ENCODE results near the gene ECE1.

The ECE1 gene

DNA sequence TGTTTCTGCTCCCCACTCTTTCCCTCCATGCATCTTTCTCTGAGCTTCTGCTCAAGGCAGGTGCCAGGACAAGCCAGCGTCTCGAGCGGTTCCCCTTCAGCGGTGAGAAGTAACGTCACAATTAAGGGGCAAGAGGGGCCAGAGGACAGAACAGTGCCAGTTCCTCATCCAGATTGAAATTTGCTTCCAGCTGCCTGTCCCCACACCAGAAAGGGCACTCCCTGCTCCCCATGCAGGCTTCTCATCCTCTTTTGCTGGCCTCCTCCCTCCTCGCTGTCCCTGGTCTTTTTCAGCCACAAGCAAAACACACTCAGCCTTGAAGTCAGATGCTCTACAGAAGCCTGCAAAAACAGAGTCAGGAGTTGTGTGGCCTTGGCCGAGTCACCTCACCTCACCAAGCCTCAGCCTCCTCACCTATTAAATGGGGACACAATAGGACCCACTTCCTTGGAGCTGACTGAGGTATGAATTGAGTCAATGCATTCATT, 35.0 kb upstream of the ECE1 start:
- DNase-seq = no peak

- no peak for DNase-seq
These were observed 34.3 kb upstream of the ECE1 start for GRCh38 chr1:21324368-21325141.

DNA sequence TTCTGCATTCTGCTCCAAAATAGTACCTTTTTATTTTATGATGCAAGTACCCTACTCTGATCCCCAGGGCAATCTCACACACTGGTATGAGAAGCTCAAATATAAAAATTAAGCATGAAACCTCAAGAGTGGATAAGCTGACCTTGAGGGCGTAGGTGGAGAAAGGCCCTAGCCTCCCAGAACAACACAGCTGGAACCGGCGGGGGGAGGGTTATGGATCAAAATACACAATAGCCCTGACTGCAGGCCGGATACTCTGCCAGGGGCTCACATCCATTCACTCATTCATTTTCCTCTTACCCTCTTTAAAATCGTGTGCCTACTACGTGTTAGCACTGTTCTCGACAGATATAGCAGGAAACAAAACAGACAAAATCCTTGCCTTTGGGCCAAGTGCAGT, 32.8 kb upstream of the ECE1 start:
- DNase-seq = no peak

DNA sequence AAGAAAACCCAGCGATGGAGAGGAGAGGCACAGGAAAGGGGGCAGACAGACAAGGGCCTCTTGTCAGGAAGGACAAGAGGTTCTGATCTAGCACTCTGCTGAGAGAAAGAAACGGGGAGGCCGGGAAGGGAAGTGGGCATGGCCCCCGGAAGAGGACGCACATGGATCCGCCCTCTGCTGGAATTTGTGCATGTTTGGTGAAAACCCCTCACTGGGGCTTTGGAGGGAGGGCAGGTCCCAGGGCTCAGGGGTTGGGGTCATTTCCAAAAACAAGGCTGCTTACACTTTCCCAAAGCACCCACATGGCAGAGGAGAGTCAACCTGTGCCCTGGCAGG, 32.4 kb upstream of the ECE1 start:
- DNase-seq = no peak

- DNase-seq = no peak
These were observed 31.9 kb upstream of the ECE1 start for GRCh38 chr1:21321963-21322680.

DNA sequence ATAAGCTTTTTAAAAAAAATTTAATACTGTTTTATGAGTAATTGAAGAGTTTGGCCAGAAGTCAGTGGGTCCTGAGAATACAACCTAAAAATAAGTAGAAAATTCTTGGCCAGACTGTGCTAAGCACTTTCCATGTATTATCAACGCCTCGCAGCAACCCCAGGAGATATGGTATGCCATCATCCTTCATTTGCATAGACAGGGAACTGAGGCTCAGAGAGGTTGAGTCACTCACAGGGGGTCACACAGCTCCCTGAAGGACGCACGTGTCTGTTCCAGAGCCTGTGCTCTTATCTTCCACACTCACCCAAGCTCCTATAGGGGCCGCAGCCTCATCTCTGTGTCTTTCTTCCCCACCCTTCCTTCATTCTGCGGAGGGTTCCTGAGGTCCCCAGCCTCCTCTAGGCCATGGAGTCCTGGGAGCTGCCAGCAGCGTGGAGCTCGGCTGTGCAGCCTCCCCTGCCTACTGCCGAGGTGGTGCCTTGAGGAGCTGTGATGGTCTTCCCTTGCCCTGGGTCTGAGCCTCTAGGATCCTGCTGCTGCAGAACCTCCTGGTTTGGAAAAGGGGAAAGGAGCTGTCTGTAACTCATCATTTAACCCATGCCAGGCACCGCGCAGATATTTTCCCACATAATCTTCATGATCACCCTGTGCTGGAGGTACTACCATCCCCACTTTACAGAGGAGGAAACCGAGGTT, 30.3 kb upstream of the ECE1 start:
- DNase-seq = no peak

DNA sequence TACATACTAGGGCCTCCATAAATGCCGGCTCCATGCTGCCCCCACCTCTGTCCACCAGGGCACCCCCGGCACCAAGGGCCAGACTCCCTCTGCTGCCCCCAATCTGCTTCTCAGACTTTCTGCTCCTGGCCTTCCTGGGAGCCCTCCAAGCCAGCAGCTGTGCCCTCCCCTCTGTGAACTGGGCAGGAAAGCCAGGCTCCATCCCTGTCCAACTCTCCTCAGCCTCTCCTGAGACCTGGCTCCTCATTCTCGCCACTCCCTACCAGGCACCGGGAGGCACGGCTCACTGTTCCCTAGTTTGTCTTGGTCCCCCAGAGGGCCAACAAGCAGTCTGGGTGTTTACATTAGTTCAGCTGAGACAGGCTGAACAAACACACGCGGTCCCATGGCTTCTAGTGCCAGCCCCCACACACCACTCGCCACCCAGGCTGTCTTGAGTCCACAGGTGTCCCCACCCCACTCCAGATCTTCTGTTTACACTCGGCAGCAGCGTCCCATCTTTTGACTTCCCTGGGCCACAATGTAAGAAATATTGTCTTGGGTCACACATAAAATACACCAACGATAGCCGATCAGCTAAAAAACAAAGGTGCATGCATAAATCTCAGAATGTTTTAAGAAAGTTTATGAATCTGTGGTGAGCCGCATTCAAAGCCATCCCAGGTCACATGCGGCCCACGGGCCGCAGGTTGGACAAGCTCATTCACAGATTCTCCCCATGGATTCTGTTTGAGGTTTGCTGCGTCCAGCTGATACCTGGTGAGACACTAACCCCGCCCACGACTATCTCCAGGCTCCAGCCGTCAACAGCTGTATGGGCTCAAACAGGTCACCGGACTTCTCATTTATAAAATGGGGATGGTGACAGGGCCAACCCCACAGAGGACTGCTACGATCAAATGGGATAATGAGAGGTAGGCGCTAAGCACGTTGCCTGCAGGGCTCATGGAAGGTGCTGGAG, 29.5 kb upstream of the ECE1 start:
- DNase-seq = no peak

DNA sequence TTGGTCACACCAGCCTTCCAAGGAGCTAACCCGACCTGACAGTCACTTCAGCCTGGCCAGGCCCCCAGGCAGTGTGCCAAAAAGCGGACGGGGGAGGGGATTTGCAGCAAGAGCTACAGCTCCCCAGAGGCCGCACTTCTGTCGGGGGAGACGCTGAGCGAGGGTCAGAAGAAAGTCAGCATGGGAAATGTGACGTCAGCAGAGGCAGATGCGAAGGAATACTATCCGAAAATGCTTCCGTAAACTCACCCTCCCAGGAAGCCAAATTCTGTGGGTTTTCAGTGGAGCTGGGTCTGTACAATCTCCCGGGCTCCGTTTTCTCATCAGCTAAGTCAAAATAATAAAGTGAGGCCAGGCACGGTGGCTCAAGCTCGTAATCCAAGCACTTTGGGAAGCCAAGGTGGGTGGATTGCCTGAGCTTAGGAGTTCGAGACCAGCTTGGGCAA, 28.5 kb upstream of the ECE1 start:
- no peak for DNase-seq

DNA sequence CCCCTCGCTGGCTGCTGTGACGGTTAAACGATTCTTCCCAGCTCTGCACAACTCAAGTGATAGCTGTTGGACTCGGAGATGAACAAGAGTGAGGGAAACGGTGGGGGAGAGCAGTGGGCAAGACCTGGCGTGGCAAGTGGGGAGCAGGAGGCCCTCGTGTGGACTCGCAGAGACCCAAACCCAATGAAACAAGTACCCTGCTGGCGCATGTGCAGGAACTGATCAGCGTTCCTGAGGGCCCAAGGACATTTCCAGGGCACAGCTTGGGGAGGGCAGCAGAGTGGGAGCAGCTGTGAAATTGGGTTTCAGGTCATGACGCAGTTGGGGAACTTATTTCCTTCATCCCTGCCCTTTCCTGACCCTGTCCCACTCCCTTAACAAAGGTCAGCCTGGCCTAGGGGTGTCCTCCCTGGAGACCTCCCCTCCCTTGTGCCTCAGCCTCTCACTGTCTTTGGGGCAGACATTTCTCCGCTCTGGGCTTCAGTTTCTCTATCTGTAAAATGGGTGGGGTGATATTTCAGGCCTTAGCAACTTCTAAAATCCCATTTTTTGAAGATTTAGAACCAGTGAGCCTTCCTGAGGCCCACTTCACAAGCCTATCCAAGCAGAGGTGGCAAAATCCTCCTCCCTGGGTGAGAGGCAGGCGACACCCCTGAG, 27.9 kb upstream of the ECE1 start:
- DNase-seq = no peak

GRCh38 chr1:21317690-21318043, 27.4 kb upstream of the ECE1 start:
- no peak for DNase-seq

DNA sequence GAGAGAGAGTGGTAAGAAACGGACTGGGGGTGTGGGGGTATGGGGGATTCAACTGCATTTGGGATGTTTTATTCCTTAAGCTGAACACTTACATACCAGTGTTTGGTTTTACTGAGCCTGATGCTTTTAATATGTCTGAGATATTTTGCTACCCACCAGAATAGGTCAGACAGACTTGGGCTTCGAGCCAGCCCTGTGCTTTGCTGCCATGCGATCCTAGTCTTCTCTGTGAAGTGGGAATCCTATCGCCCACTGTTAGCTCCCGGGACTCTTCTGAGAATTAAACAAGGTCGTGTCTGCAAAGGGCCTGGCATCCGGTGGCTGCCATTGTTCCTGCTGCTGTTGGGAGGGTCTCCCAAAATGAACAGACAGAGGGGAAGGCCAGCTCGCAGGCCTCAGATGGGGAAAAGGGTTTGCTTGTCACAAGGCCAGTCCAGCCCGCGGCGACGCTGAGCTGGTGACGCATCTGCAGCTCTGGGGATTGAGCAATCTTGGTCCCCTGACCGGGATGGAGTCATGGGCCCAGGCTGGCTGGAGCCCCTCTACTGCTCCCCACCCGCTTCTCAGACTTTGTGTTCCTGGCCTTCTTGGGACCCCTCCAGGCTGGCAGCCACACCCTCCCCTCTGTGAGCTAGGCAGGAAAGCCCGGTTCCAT, 26.9 kb upstream of the ECE1 start:
- no peak for DNase-seq

DNA sequence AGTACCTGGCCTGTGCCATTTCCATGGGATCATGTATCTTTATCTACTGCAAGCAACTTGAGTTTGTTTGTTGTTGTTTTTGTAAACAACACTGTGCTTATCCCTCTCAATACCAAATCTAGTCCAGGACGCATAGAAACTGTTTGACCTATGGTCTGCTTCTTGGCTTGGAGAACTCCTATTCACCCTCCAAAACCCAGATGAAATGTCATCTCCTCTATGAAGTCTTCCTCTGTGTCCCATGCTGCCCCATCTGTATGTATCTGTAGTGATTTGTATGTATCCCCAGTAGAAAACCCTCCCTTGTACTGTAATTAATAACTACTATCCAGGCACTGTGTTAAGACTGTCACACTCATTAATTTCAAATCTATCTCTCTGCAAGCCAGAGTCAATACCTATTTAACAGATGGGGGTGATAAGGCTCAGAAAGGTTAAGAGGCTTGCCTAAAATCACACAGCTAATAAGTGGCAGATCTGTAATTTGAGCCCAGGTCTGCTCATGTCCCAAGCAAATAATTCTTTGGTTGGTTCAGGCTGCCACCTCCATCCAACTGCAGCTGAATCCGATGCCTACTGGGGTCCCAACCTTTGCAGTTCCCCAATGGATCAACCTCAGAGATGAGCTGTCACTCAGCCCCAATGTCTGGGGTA, 24.6 kb upstream of the ECE1 start:
- DNase-seq = no peak

GRCh38 chr1:21313886-21314721, 23.8 kb upstream of the ECE1 start:
- no peak for DNase-seq

DNA sequence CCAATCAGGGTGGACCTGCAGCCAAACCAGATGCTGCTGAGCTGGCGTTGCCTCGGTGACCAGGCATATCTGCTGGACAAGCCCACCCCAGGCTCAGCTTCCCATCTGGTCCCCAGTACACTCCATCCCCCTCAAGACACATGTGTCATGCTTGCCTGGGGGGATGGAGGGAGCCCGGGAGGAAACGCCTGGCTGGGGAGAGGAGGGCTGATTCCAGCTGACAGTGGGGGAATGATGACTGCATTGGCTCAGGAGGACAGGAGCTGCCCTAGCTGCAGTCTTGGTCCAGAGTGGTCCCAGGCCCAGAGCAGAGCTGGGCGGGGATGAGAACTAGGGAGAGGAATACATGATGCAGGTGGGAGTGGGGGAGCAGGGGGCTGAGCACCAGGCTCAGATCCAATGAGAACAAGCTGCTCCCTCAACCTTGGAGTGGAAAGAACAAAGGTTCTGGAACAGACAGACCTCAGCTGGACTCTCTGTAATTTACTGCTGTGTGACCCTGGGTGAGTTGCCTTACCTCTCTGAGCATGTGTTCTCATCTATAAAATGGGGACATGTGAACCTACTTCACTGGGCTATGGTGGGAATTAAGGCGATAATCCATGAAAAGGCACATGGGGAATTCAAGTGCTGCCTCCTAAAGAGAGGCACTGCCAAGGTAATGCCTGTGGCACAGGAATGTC, 23.1 kb upstream of the ECE1 start:
- no peak for DNase-seq

GRCh38 chr1:21312407-21312992, 22.2 kb upstream of the ECE1 start:
- DNase-seq = no peak

- no peak for DNase-seq
These were observed 20.8 kb upstream of the ECE1 start for GRCh38 chr1:21311016-21311415.

DNA sequence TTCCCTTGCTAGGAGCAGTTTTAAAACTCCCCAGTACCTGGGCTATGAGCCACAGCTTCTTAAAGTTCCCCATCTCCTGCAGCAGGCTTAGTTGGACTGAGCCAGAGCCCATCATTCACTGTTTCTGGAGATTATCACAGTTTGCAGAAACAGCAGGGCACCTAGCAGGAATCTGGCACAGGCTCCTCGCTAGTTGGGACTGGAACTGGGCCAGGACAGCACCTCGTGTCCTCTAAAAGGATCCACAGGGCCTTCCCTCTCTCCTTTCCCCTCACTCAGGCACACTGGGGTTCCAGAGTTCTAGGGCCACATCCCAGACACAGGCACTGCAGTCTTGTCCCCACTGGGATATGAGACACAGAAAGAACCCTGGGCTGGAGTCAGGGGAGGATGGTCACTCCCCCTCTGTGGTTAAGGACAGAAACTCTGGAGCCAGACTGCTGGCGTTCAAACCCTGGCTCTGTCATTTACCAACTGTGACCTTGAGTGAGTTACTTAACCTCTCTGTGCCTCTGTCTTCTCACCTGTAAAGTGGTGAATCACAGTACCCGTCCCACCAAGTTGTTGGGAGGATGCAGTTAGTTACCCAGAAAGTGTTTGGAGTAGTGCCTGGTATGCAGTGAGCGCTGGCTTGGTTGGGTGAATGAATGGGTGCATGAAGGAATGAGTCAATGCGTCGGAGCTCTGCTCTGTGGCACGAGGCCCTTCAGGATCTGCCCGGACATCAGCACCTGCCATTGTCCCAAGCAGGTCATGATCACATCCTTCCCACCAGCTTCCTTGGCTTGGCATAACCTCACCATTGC, 18.8 kb upstream of the ECE1 start:
- DNase-seq = no peak

DNA sequence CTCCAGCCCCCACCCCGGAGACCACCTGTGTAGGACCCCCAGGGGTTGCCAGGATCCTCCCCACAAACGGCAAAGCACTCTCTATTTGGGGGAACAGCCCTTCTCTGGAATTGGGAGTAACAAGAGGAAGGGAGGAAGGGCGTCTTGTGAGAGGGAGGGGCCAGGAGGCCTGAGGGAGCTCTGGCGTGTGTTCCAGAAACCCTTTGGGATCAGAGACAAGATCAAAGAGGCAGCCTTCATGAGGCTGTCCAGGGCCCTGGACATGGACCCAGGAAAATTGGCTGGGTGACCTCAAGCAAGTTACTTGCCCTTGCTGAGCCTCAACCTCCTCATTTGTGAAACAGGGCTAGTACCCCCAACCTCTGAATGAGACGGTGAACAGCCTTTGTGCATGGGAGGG, 18.1 kb upstream of the ECE1 start:
- DNase-seq = no peak

Measured in DMS153 (cell line).